Measurements from ENCODE around the gene CHST15. TPM values are rescaled to one million over a fixed set of nuclear protein-coding genes. Genes with fewer than 3 reads are reported as not detected.

CHST15 gene
- total and polyA plus RNA-seq, 9 donors, result 35.9 to 93.0 (median 52.5) TPM

GRCh38 chr10:124000792-124001201 lies 92.6 kb downstream of the CHST15 start:
- H3K9me3 ChIP-seq, result no peaks in the 10 kb centered on the region
- 77 to 81% (median 79%) methylated on average over 8 of the region's 8 CpGs for WGBS, 3 donors
- intact Hi-C loops (cut with DNase I), result loop anchor here in 1 of 4 donors (5.0 kb wide), 1 partner anchor 92 kb away; the partner anchor contains the start of gene CHST15
- H3K4me3 ChIP-seq, result no peak overlapping the region
- H3K4me1 ChIP-seq (ENCODE audit: insufficient read depth), result peaks cover 2% of the 10 kb centered on the region
- H3K27ac ChIP-seq, result no peak overlapping the region
- TF ChIP-seq POLR2A (IDR thresholded peaks at IDR 0.05), result no peak
- TF ChIP-seq CTCF (IDR thresholded peaks at IDR 0.05), result no peak
- no peak for TF ChIP-seq EP300 (IDR thresholded peaks at IDR 0.05)
- no peaks in the 10 kb centered on the region for H3K27me3 ChIP-seq
- H3K36me3 ChIP-seq, result no peaks in the 10 kb centered on the region
- DNase-seq, result peak in 2 of 5 donors; percentile 12 to 14

GRCh38 chr10:123999956-124000615 lies 93.3 kb downstream of the CHST15 start:
- peak in 2 of 5 donors; percentile 10 to 21 for DNase-seq
- 85 to 96% (median 88%) methylated on average over 15 of the region's 15 CpGs for WGBS, 3 donors
- Histone ChIP-seq H3K4me1 (ENCODE audit: insufficient read depth) (peaks cover 5% of the 10 kb centered on the region), H3K36me3 (no peaks in the 10 kb centered on the region), H3K9me3 (no peaks in the 10 kb centered on the region), H3K4me3 (no peak overlapping the region), H3K27me3 (no peaks in the 10 kb centered on the region), H3K27ac (no peak overlapping the region)
- TF ChIP-seq CTCF (IDR thresholded peaks at IDR 0.05) (no peak), POLR2A (IDR thresholded peaks at IDR 0.05) (no peak), EP300 (IDR thresholded peaks at IDR 0.05) (no peak)
- intact Hi-C loops (cut with DNase I), result loop anchor here in 3 of 4 donors (5.0 to 10.0 kb wide), 4 partner anchors 92 to 265 kb away; partner anchors contain the start of gene CHST15 (in 2 of the 3)

DNA sequence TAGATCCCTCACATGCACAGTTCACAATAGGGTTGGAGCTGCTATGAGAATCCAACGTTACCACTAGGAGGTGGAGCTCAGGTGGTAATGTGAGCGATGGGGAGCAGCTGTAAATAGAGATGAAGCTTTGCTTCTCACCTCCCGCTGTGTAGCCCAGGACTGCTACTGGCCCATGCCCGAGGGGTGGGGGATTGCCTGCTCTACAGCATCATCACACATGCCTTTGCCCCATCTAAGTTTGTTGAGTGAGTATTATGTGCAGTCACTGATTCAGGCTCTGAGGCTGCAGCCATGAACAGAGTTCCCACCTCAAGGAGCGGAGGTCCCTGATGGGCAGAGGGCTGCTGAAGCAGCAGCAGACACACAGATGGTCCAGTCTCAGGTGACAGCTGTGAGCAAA lies 94.1 kb downstream of the CHST15 start:
- no peak overlapping the region for H3K27ac ChIP-seq
- H3K9me3 ChIP-seq, result no peaks in the 10 kb centered on the region
- H3K4me1 ChIP-seq (ENCODE audit: insufficient read depth), result peaks cover 5% of the 10 kb centered on the region
- H3K27me3 ChIP-seq, result no peaks in the 10 kb centered on the region
- no peaks in the 10 kb centered on the region for H3K36me3 ChIP-seq
- intact Hi-C loops (cut with DNase I), result loop anchor here in 3 of 4 donors (10.0 kb wide), 3 partner anchors 96 to 266 kb away; partner anchors contain the start of gene CHST15 (in 1 of the 3)
- H3K4me3 ChIP-seq, result no peak overlapping the region
- DNase-seq, result peak in 1 of 5 donors; percentile 14
- WGBS, 3 donors, result 82 to 86% (median 85%) methylated on average over 5 of the region's 5 CpGs
- TF ChIP-seq CTCF (IDR thresholded peaks at IDR 0.05) (no peak), POLR2A (IDR thresholded peaks at IDR 0.05) (no peak), EP300 (IDR thresholded peaks at IDR 0.05) (no peak)

- TF ChIP-seq EP300 (IDR thresholded peaks at IDR 0.05) (no peak), CTCF (IDR thresholded peaks at IDR 0.05) (no peak), POLR2A (IDR thresholded peaks at IDR 0.05) (no peak)
- intact Hi-C loops (cut with DNase I), result loop anchor here in 3 of 4 donors (10.0 kb wide), 3 partner anchors 96 to 266 kb away; partner anchors contain the start of gene CHST15 (in 1 of the 3)
- Histone ChIP-seq H3K27me3 (no peaks in the 10 kb centered on the region), H3K36me3 (no peaks in the 10 kb centered on the region), H3K27ac (no peak overlapping the region), H3K4me3 (no peak overlapping the region), H3K9me3 (no peaks in the 10 kb centered on the region), H3K4me1 (ENCODE audit: insufficient read depth) (peaks cover 5% of the 10 kb centered on the region)
- 90 to 94% (median 92%) methylated on average over 11 of the region's 11 CpGs for WGBS, 3 donors
- peak in 2 of 5 donors; percentile 14 to 17 for DNase-seq
These were observed 94.9 kb downstream of the CHST15 start for GRCh38 chr10:123998197-123999141.

Measured in ovary (tissue), 9 donors.